CD4-positive, CD25-positive, alpha-beta regulatory T cell (primary cell): ENCODE measurements around the gene ABI3BP. TPM values are rescaled to one million over a fixed set of nuclear protein-coding genes. Genes with fewer than 3 reads are reported as not detected.

Source experiments
- ATAC-seq, 2 donors: fragments of 150-1000 bp; cut with Tn5 transposase; one replicate each; pipeline ENCODE4 v1.10.0; 2021; ENCODE audit warnings: low read depth in 2 of 2, moderate number of reproducible peaks in 2 of 2, moderate library complexity in 1 of 2
- DNase-seq, 3 donors: peaks; one replicate each; pipeline versions ENCODE4 v3.0.0 to v3.0.0-alpha.2; 2012 to 2022; ENCODE audit warnings: mixed read lengths in 1 of 3
- H3K27ac ChIP-seq: one replicate; pipeline ENCODE4 v1.7.0; 2013; ENCODE audit warnings: mild to moderate bottlenecking, low read length; ENCODE audit not compliant: insufficient read depth, poor library complexity, severe bottlenecking
- H3K27me3 ChIP-seq: one replicate; pipeline ENCODE4 v1.7.0; 2013; ENCODE audit warnings: low read length; ENCODE audit not compliant: control insufficient read depth, insufficient read depth
- H3K36me3 ChIP-seq: one replicate; pipeline ENCODE4 v1.7.0; 2013; ENCODE audit warnings: mild to moderate bottlenecking, low read length, moderate library complexity; ENCODE audit not compliant: control insufficient read depth, insufficient read depth
- H3K4me1 ChIP-seq: 2 replicates; pipeline ENCODE4 v1.7.0; 2013; ENCODE audit warnings: mild to moderate bottlenecking, low read length; ENCODE audit not compliant: insufficient read depth, control insufficient read depth, poor library complexity, severe bottlenecking
- H3K4me3 ChIP-seq: one replicate; pipeline ENCODE4 v1.7.0; 2013; ENCODE audit warnings: low read depth, mild to moderate bottlenecking, low read length, moderate library complexity
- H3K9me3 ChIP-seq, 2 experiments: 1 replicate in 1 of 2; 2 replicates in 1 of 2; pipeline ENCODE4 v1.7.0; 2013; ENCODE audit warnings: low read length in 2 of 2, mild to moderate bottlenecking in 1 of 2, moderate library complexity in 1 of 2; ENCODE audit not compliant: control insufficient read depth in 2 of 2
- H3K27ac Mint-ChIP-seq, 3 donors: one replicate each; pipeline ENCODE4 v1.8.0; 2020 to 2022; ENCODE audit warnings: mild to moderate bottlenecking in 3 of 3, mixed read lengths in 3 of 3, moderate library complexity in 2 of 3
- H3K27me3 Mint-ChIP-seq: one replicate; pipeline ENCODE4 v1.8.0; 2022; ENCODE audit warnings: mild to moderate bottlenecking, mixed read lengths
- H3K36me3 Mint-ChIP-seq: one replicate; pipeline ENCODE4 v1.8.0; 2020; ENCODE audit warnings: mixed read lengths
- H3K4me1 Mint-ChIP-seq, 4 donors: one replicate each; pipeline ENCODE4 v1.8.0; 2020 to 2022; ENCODE audit warnings: mixed read lengths in 4 of 4, mild to moderate bottlenecking in 1 of 4
- H3K4me3 Mint-ChIP-seq, 4 donors: one replicate each; pipeline ENCODE4 v1.8.0; 2020 to 2022; ENCODE audit warnings: mild to moderate bottlenecking in 4 of 4, mixed read lengths in 4 of 4, moderate library complexity in 3 of 4
- H3K9me3 Mint-ChIP-seq, 7 donors: one replicate each; pipeline ENCODE4 v1.8.0; 2020 to 2022; ENCODE audit warnings: mixed read lengths in 7 of 7, mild to moderate bottlenecking in 3 of 7, moderate library complexity in 2 of 7
- polyA plus RNA-seq, 4 donors: library from polyadenylated mRNA; unstranded; fragments of 300-500 nt; fragmentation: Illumina TruSeq; gene quantifications; one replicate each; pipeline ENCODE4 v1.2.3, GENCODE V29; 2021
- total RNA-seq: library from RNA; stranded (reverse); gene quantifications from one replicate; pipeline ENCODE4 v1.2.3, GENCODE V29; 2022

Gene ABI3BP
- total and polyA plus RNA-seq, 5 donors from 2014 or later, result 0.05 to 0.07 TPM; not detected in 3

GRCh38 chr3:100912571-100912970 lies 80.7 kb downstream of the ABI3BP start:
- no peak overlapping the region for H3K27ac Mint-ChIP-seq
- Histone ChIP-seq H3K4me3 (no peak overlapping the region), H3K27me3 (no peaks in the 10 kb centered on the region), H3K36me3 (no peaks in the 10 kb centered on the region), H3K9me3 (no peaks in the 10 kb centered on the region), H3K27ac (no peak overlapping the region), H3K4me1 (no peaks in the 10 kb centered on the region)
- H3K4me3 Mint-ChIP-seq, result no peak overlapping the region
- peaks cover 5% of the 10 kb centered on the region for H3K27me3 Mint-ChIP-seq
- H3K9me3 Mint-ChIP-seq, result peaks cover 0 to 4% (median 0%) of the 10 kb centered on the region in 7 donors
- DNase-seq, result no peak
- ATAC-seq, result no peak
- H3K4me1 Mint-ChIP-seq, result no peaks in the 10 kb centered on the region
- no peaks in the 10 kb centered on the region for H3K36me3 Mint-ChIP-seq

- H3K9me3 Mint-ChIP-seq, result peaks cover 0 to 4% (median 0%) of the 10 kb centered on the region in 7 donors
- no peak for DNase-seq
- Histone ChIP-seq H3K27me3 (no peaks in the 10 kb centered on the region), H3K4me1 (no peaks in the 10 kb centered on the region), H3K4me3 (no peak overlapping the region), H3K27ac (no peak overlapping the region), H3K36me3 (no peaks in the 10 kb centered on the region), H3K9me3 (no peaks in the 10 kb centered on the region)
- H3K36me3 Mint-ChIP-seq, result no peaks in the 10 kb centered on the region
- H3K4me1 Mint-ChIP-seq, result no peaks in the 10 kb centered on the region
- H3K4me3 Mint-ChIP-seq, result no peak overlapping the region
- no peak for ATAC-seq
- H3K27me3 Mint-ChIP-seq, result peaks cover 2% of the 10 kb centered on the region
- no peak overlapping the region for H3K27ac Mint-ChIP-seq
These were observed 81.3 kb downstream of the ABI3BP start for GRCh38 chr3:100911956-100912355.

GRCh38 chr3:100910986-100911385 lies 82.2 kb downstream of the ABI3BP start:
- no peak for ATAC-seq

GRCh38 chr3:100902572-100902971 lies 90.6 kb downstream of the ABI3BP start:
- Histone ChIP-seq H3K27me3 (no peaks in the 10 kb centered on the region), H3K36me3 (no peaks in the 10 kb centered on the region), H3K4me1 (no peaks in the 10 kb centered on the region), H3K4me3 (no peak overlapping the region), H3K9me3 (no peaks in the 10 kb centered on the region), H3K27ac (no peak overlapping the region)
- ATAC-seq (no peak), DNase-seq (no peak)
- no peak overlapping the region for H3K27ac Mint-ChIP-seq
- H3K36me3 Mint-ChIP-seq, result no peaks in the 10 kb centered on the region
- peaks cover 0 to 5% (median 2%) of the 10 kb centered on the region in 7 donors for H3K9me3 Mint-ChIP-seq
- H3K4me3 Mint-ChIP-seq, result no peak overlapping the region
- H3K27me3 Mint-ChIP-seq, result peaks cover 7% of the 10 kb centered on the region
- peaks cover 0 to 27% (median 12%) of the 10 kb centered on the region in 4 donors for H3K4me1 Mint-ChIP-seq

More at GRCh38 chr3:100910986-100911385, 82.2 kb downstream of the ABI3BP start:
- no peak for DNase-seq
- H3K27me3 Mint-ChIP-seq, result no peaks in the 10 kb centered on the region
- H3K9me3 ChIP-seq, result no peaks in the 10 kb centered on the region
- H3K27me3 ChIP-seq, result no peaks in the 10 kb centered on the region
- no peak overlapping the region for H3K27ac Mint-ChIP-seq
- no peak overlapping the region for H3K27ac ChIP-seq
- H3K36me3 Mint-ChIP-seq, result no peaks in the 10 kb centered on the region
- H3K4me1 Mint-ChIP-seq, result no peaks in the 10 kb centered on the region
- peaks cover 0 to 4% (median 0%) of the 10 kb centered on the region in 7 donors for H3K9me3 Mint-ChIP-seq
- H3K4me3 Mint-ChIP-seq, result no peak overlapping the region
- no peaks in the 10 kb centered on the region for H3K36me3 ChIP-seq
- no peak overlapping the region for H3K4me3 ChIP-seq
- no peaks in the 10 kb centered on the region for H3K4me1 ChIP-seq

- ATAC-seq (no peak), DNase-seq (no peak)
- peaks cover 7% of the 10 kb centered on the region for H3K27me3 Mint-ChIP-seq
- no peaks in the 10 kb centered on the region for H3K9me3 ChIP-seq
- H3K4me1 Mint-ChIP-seq, result peaks cover 0 to 27% (median 12%) of the 10 kb centered on the region in 4 donors
- no peaks in the 10 kb centered on the region for H3K36me3 Mint-ChIP-seq
- H3K27me3 ChIP-seq, result no peaks in the 10 kb centered on the region
- peaks cover 0 to 5% (median 2%) of the 10 kb centered on the region in 7 donors for H3K9me3 Mint-ChIP-seq
- no peak overlapping the region for H3K4me3 Mint-ChIP-seq
- no peaks in the 10 kb centered on the region for H3K36me3 ChIP-seq
- no peak overlapping the region for H3K4me3 ChIP-seq
- no peak overlapping the region for H3K27ac Mint-ChIP-seq
- no peaks in the 10 kb centered on the region for H3K4me1 ChIP-seq
- no peak overlapping the region for H3K27ac ChIP-seq
These were observed 92.4 kb downstream of the ABI3BP start for GRCh38 chr3:100900671-100901335.

GRCh38 chr3:100899440-100900091 lies 93.7 kb downstream of the ABI3BP start:
- Histone ChIP-seq H3K9me3 (no peaks in the 10 kb centered on the region), H3K4me3 (no peak overlapping the region), H3K27me3 (no peaks in the 10 kb centered on the region), H3K27ac (no peak overlapping the region), H3K4me1 (no peaks in the 10 kb centered on the region), H3K36me3 (no peaks in the 10 kb centered on the region)
- Mint-ChIP-seq H3K27ac (no peak overlapping the region), H3K9me3 (peaks cover 0 to 5% (median 2%) of the 10 kb centered on the region in 7 donors), H3K27me3 (peaks cover 7% of the 10 kb centered on the region), H3K4me3 (no peak overlapping the region), H3K36me3 (no peaks in the 10 kb centered on the region), H3K4me1 (peaks cover 0 to 27% (median 13%) of the 10 kb centered on the region in 4 donors)
- DNase-seq (peak in 1 of 3 donors; percentile 36), ATAC-seq (no peak)

- Histone ChIP-seq H3K27me3 (no peaks in the 10 kb centered on the region), H3K36me3 (no peaks in the 10 kb centered on the region), H3K9me3 (no peaks in the 10 kb centered on the region), H3K4me3 (no peak overlapping the region), H3K4me1 (no peaks in the 10 kb centered on the region), H3K27ac (no peak overlapping the region)
- ATAC-seq, result no peak
- Mint-ChIP-seq H3K27me3 (peaks cover 7% of the 10 kb centered on the region), H3K27ac (no peak overlapping the region), H3K9me3 (peaks cover 0 to 3% (median 0%) of the 10 kb centered on the region in 7 donors), H3K36me3 (no peaks in the 10 kb centered on the region), H3K4me3 (no peak overlapping the region), H3K4me1 (peaks cover 0 to 27% (median 13%) of the 10 kb centered on the region in 4 donors)
- no peak for DNase-seq
These were observed 94.5 kb downstream of the ABI3BP start for GRCh38 chr3:100898681-100899080.
